Sigmoid colon (tissue), 7 donors: ENCODE results near the gene PAX9. TPM values are rescaled to one million over a fixed set of nuclear protein-coding genes. Genes with fewer than 3 reads are reported as not detected.

Source experiments
- DNase-seq: peaks from one replicate; pipeline ENCODE4 v3.0.0-alpha.2; 2019
- H3K27ac ChIP-seq, 4 donors: fragments of 200-600 bp; sonication (generic); one replicate each; pipeline ENCODE4 v1.5.1; 2016 to 2019; ENCODE audit warnings: mild to moderate bottlenecking in 1 of 4
- H3K27me3 ChIP-seq, 3 donors: fragments of 200-600 bp; sonication (generic); one replicate each; pipeline ENCODE4 v1.5.1; 2019; ENCODE audit warnings: mild to moderate bottlenecking in 1 of 3
- H3K36me3 ChIP-seq, 4 donors: fragments of 200-600 bp; sonication (generic); one replicate each; pipeline ENCODE4 v1.5.1; 2016 to 2019
- H3K4me1 ChIP-seq, 4 donors: fragments of 200-600 bp; sonication (generic); one replicate each; pipeline ENCODE4 v1.5.1; 2017 to 2019
- H3K4me3 ChIP-seq, 4 donors: fragments of 200-600 bp; sonication (generic); one replicate each; pipeline ENCODE4 v1.5.1; 2017 to 2019; ENCODE audit warnings: mild to moderate bottlenecking in 2 of 4, moderate library complexity in 1 of 4
- H3K9me3 ChIP-seq, 4 donors: fragments of 200-600 bp in 3 of 4; sonication (generic) in 3 of 4; one replicate each; pipeline versions ENCODE4 v1.5.1 to v1.6.1; 2013 to 2019
- CTCF ChIP-seq, 4 experiments: fragments of 450-650 bp in 3 of 4; fragments of 200-600 bp in 1 of 4; IDR thresholded peaks; one replicate each; pipeline ENCODE4 v1.5.1; 2016 to 2019; ENCODE audit warnings: antibody characterized with exemption in 4 of 4, mild to moderate bottlenecking in 3 of 4, moderate library complexity in 2 of 4
- EP300 ChIP-seq, 4 donors: sonication (generic); formaldehyde crosslinking; IDR thresholded peaks; one replicate each; pipeline ENCODE4 v1.6.1; 2017; ENCODE audit warnings: antibody characterized with exemption in 4 of 4
- POLR2A ChIP-seq, 2 donors: fragments of 450-650 bp; IDR thresholded peaks; one replicate each; pipeline ENCODE4 v1.6.1; 2016; ENCODE audit warnings: antibody characterized with exemption in 2 of 2, mild to moderate bottlenecking in 2 of 2, moderate library complexity in 2 of 2
- POLR2AphosphoS5 ChIP-seq, 4 donors: sonication (generic); formaldehyde crosslinking; IDR thresholded peaks; one replicate each; pipeline ENCODE4 v1.6.1; 2017; ENCODE audit warnings: antibody characterized with exemption in 4 of 4
- WGBS, 2 donors: extraction: QIAGEN DNeasy Blood & Tissue Kit; methylation state at CpG; one replicate each; pipeline ENCODE4 v1.1.7; 2013; 5-methylcytosine and 5-hydroxymethylcytosine counted together
- intact Hi-C: fragments of 100-400 bp; cut with DNase I; formaldehyde crosslinking; loops from one replicate; pipeline ENCODE4 v1.15.1; 2023
- polyA plus RNA-seq, 3 donors: library from polyadenylated mRNA; stranded (reverse); fragments of 200-250 nt; gene quantifications; one replicate each; pipeline ENCODE4 v1.2.3, GENCODE V29; 2013
- total RNA-seq, 4 donors: library from RNA; depleted of rRNA; stranded (reverse); fragments of >200 nt; gene quantifications; one replicate each; pipeline ENCODE4 v1.1.0, GENCODE V29; 2016
- donor health status: healthy with polysubstance abuse.
- donor health status: Bipolar disorder and iron deficiency.
- donor health status: healthy.

The PAX9 gene
- total and polyA plus RNA-seq, 7 donors = under 0.01 to 1.2 (median 0.28) TPM; not detected in 2

- 86 to 87% methylated on average over 7 of the region's 7 CpGs for WGBS, 2 donors
- no peak for TF ChIP-seq POLR2A (IDR thresholded peaks at IDR 0.05)
- Histone ChIP-seq H3K27me3 (no peaks in the 10 kb centered on the region), H3K4me3 (no peak overlapping the region), H3K4me1 (no peaks in the 10 kb centered on the region), H3K36me3 (no peaks in the 10 kb centered on the region), H3K9me3 (no peaks in the 10 kb centered on the region), H3K27ac (no peak overlapping the region)
- intact Hi-C loops = no loop called here
- no peak for DNase-seq
These were observed 55.0 kb downstream of the PAX9 start for GRCh38 chr14:36716614-36717184.

GRCh38 chr14:36717363-36717762, 55.7 kb downstream of the PAX9 start:
- no peak for DNase-seq
- H3K4me3 ChIP-seq = no peak overlapping the region
- H3K36me3 ChIP-seq = no peaks in the 10 kb centered on the region
- intact Hi-C loops = no loop called here
- TF ChIP-seq POLR2AphosphoS5 (IDR thresholded peaks at IDR 0.05) (no peak), POLR2A (IDR thresholded peaks at IDR 0.05) (no peak), CTCF (IDR thresholded peaks at IDR 0.05) (no peak), EP300 (IDR thresholded peaks at IDR 0.05) (no peak)
- H3K4me1 ChIP-seq = no peaks in the 10 kb centered on the region
- H3K9me3 ChIP-seq = no peaks in the 10 kb centered on the region
- WGBS, 2 donors = 69 to 79% methylated on average over 5 of the region's 5 CpGs
- H3K27ac ChIP-seq = no peak overlapping the region
- H3K27me3 ChIP-seq = no peaks in the 10 kb centered on the region

GRCh38 chr14:36718216-36718615, 56.6 kb downstream of the PAX9 start:
- H3K4me3 ChIP-seq = no peak overlapping the region
- intact Hi-C loops = no loop called here
- H3K27me3 ChIP-seq = no peaks in the 10 kb centered on the region
- WGBS, 2 donors = 61 to 71% methylated on average over 1 of the region's 1 CpG
- DNase-seq = no peak
- no peaks in the 10 kb centered on the region for H3K36me3 ChIP-seq
- no peak overlapping the region for H3K27ac ChIP-seq
- TF ChIP-seq CTCF (IDR thresholded peaks at IDR 0.05) = no peak
- TF ChIP-seq POLR2AphosphoS5 (IDR thresholded peaks at IDR 0.05) = no peak
- no peak for TF ChIP-seq POLR2A (IDR thresholded peaks at IDR 0.05)
- TF ChIP-seq EP300 (IDR thresholded peaks at IDR 0.05) = no peak
- H3K4me1 ChIP-seq = no peaks in the 10 kb centered on the region
- H3K9me3 ChIP-seq = no peaks in the 10 kb centered on the region

GRCh38 chr14:36719823-36720222, 58.2 kb downstream of the PAX9 start:
- WGBS, 2 donors = 92 to 96% methylated on average over 7 of the region's 7 CpGs
- intact Hi-C loops = no loop called here
- Histone ChIP-seq H3K9me3 (no peaks in the 10 kb centered on the region), H3K4me1 (no peaks in the 10 kb centered on the region), H3K4me3 (no peak overlapping the region), H3K36me3 (no peaks in the 10 kb centered on the region), H3K27ac (no peak overlapping the region), H3K27me3 (no peaks in the 10 kb centered on the region)
- TF ChIP-seq POLR2A (IDR thresholded peaks at IDR 0.05) (no peak), POLR2AphosphoS5 (IDR thresholded peaks at IDR 0.05) (no peak), EP300 (IDR thresholded peaks at IDR 0.05) (no peak), CTCF (IDR thresholded peaks at IDR 0.05) (no peak)
- DNase-seq = no peak

- TF ChIP-seq CTCF (IDR thresholded peaks at IDR 0.05) = no peak
- TF ChIP-seq POLR2AphosphoS5 (IDR thresholded peaks at IDR 0.05) = no peak
- TF ChIP-seq POLR2A (IDR thresholded peaks at IDR 0.05) = no peak
- TF ChIP-seq EP300 (IDR thresholded peaks at IDR 0.05) = no peak
- Histone ChIP-seq H3K4me1 (no peaks in the 10 kb centered on the region), H3K9me3 (no peaks in the 10 kb centered on the region), H3K27ac (no peak overlapping the region), H3K4me3 (no peak overlapping the region), H3K36me3 (no peaks in the 10 kb centered on the region), H3K27me3 (no peaks in the 10 kb centered on the region)
- DNase-seq = no peak
- intact Hi-C loops = no loop called here
- WGBS, 2 donors = 87 to 94% methylated on average over 2 of the region's 2 CpGs
These were observed 59.0 kb downstream of the PAX9 start for GRCh38 chr14:36720657-36721056.
